ENCODE results near the gene ZNF267.
"Not testable (repeated sequence)": the region's sequence is repeated elsewhere in the genome, so short reads cannot be mapped to it uniquely, and the experiment has no call there.

The ZNF267 gene

DNA sequence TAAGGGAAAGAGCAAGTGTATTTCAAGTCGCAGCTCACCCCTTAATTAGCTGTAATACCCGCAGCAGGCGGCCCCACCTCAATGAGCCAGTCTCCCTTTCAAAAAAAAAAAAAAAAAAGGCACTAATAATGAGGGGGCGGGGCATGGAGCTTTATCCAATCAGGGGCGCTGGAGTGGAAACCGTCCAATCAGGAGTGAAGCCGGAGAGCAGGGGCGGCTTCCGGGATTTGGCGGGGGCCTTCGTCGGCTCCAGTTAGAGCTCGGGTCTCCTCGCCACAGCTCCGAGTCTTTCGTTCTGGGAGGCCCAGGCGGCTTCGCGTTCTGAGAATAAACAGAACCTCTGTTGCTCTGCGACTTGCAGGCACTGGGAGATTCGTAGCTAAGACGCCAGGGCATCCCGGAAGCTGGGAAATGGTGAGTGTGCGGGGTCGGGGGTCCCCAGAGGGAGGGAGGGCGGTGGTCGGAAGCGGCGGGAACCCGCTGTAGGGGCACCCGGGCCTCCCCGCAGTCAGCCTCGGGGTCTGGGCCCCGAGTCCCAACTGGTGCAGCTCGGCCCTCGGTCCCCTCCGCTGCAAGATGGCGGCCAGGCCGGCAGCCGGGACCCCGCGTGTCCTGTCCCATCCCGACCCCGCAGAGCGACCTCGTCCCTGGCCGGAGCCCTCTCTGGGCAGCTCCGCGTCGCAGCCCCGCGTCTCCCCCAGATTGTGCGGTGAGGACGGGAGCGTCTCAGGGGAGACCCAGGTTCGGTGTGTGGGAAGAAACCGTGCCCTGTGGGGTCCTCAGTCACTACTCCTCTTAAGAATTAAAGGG, at the start of gene ZNF267:
Gene ZNF267, plus strand, starts transcription at position 252 of the 810 bp plus-strand sequence. Its CDS starts 160 bp downstream, at position 412.
- DNase-seq = peak; percentile 72

DNA sequence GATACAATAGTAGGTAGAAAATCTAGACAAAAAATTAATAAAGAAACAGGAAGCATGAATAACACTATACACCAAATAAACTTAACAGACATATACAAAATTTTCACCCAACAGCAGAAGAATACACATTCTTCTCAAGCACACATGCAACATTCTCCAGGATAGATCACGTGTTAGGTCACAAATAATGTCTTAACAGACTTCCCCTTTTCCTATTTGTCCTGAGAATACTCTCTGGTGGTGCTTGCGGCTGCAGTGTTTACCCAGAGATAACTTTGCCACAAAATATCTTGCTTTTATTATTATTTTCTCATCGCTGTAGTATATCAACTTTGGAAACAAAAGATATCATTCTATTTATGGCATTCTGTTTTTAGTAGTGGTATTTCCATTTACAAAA, 40.6 kb upstream of the ZNF267 start:
- DNase-seq = no peak

DNA sequence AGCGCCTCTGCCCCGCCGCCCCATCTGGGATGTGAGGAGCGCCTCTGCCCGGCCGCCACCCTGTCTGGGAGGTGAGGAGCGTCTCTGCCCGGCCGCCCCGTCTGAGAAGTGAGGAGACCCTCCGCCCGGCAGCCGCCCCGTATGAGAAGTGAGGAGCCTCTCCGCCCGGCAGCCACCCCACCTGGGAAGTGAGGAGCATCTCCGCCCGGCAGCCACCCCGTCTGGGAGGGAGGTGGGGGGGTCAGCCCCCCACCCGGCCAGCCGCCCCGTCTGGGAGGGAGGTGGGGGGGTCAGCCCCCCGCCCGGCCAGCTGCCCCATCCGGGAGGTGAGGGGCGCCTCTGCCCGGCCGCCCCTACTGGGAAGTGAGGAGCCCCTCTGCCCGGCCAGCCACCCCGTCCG, 37.2 kb upstream of the ZNF267 start:
- not testable (repeated sequence) for DNase-seq

DNA sequence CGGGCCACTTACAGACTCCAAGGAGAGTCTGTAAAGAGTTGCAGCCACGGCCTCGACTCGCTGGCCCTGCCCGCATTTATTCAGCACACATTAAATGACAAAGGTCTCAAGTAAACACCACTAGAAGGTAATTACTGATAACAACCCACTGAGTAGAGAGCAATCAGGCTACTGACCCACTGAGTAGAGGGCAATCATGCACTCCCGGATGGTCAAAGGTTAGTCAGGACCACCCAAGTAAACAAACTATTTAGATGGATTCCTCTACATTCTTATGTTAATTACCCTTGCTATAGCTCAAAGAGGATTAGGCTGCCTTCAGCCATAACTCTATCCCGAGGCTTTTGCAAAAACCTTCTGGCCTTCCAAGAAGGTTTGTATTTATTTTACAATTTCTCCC, 30.7 kb upstream of the ZNF267 start:
- no peak for DNase-seq

DNA sequence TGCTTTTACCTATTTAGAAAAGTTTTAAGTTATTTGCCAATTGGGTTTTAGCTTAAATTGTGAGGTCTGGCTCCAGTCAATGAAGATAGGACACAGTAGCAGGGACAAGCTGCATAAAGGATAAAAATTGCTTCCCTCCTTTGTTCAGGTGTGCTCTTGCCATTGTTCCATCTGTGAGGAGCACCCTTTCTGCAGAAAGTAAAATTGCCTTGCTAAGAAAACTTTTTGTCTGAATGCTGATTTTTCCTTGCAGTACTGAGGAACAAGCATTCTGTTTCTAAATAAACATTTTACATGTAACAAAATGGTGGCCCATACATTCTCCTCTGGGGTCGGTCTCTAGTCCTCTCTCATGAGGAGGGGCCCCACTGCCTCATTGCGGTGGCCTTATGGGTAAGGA, 25.0 kb upstream of the ZNF267 start:
- DNase-seq = not testable (repeated sequence)

DNA sequence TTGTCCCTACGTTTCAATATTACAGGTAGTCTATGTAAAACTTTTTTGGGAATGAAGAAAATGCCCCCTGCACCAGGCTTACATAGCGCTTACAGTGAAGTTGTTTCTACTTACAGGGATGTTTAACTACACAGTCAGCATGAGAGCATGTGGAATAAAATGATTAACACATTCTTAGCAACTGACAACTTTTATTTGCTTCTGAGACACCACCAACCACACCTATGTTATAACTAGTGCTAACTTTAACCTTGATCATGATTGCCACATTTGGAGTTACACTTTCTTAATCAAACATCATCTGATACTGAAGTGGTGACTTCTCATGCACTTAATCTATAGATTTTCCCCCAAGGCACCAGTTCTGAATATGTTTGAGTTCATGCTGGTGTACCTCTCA, 20.3 kb upstream of the ZNF267 start:
- DNase-seq = no peak

DNA sequence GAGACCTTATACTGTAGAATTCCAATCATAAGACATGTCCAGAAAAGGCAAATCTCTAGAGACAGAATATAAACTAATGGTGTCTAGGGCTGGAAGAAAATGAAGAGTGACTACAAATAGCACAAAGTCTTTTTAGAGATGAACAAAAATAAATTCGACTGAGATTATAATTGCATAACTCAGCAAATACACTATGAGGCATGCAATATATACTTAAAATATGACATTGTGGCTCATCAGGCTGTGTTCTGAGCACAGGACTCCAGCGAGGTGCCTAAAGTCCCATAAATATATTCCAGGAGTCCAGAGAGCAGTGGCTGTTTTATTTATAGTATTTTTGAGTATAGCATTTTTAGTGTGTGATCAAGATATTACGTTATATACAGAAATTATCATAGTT, 13.1 kb upstream of the ZNF267 start:
- DNase-seq = no peak

DNA sequence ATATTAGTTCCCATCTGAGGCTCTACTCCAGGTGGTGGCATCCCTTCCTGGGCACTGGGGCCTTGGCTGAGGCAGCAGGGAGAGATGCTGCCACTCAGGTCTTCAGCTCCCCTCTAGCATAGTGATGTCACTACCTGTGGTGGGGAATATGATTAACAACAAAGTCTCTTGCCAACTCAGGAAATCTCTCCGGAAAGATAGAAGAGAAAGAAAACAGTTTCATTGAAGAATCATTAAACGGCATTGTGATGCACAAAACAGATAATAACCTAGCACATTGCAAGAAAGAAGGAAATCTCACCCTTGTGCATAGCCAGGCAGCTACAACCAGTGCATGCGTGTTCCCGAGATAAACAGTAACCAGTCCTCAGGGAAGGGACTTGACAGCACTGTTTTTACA, 12.2 kb upstream of the ZNF267 start:
- DNase-seq = no peak

DNA sequence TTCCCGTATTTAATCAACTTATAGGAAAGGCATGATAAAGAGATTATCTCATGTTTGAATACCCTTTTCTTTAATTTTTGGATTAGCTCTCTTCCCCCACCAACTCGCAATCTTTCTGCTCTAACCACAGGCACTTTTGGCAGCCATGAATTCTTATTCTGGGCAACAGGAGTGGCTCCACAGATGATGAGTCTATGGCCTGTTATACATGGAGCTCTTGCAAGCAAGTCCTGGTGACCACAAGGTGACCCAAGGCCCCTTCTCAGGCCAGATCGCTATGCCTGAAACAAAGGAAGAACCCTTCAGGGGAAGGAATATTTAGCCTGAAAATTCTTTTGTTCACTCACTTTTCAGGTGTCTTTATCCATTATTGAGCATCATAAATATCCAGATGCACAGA, 10.8 kb upstream of the ZNF267 start:
- no peak for DNase-seq

DNA sequence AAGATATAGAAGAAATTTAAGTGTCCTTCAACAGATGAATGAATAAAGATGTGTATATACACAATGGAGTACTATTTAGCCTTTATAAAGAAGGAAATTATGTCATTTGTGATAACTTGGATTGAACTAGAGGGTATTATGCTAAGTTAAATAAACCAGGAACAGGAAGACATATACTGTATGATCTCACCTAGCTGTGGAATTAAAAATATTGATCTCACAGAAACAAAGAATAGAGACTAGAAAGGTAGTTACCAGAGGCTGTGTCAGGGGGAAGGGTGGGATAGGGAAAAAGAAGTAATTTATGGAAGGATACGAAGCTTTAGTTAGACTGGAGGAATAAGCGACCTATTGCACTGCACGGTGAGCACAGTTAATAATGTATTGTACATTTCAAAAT, 5.4 kb upstream of the ZNF267 start:
- no peak for DNase-seq

DNA sequence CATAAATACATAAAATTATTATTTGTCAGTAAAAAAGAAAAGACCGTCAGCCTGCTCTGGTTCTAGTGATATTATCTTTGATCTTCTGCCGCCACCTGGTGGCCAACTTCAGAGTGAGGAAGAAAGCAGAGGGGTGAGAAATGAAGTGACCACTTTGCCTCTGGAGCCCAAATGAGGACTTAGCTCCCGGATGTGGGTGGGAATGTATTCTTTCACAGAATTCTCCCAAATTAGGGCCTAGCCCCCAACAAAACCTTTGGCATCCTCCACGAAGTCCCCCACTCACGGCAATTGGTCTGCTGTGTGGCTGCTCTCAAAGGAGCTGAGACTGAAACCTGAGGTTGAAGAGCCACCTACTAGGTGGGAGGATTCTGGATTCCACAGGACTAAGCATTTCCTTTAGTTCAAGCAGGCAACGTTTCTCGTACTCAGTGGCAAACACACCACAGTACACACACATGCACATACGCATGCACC, 4.9 kb upstream of the ZNF267 start:
- peak; percentile 10 for DNase-seq

DNA sequence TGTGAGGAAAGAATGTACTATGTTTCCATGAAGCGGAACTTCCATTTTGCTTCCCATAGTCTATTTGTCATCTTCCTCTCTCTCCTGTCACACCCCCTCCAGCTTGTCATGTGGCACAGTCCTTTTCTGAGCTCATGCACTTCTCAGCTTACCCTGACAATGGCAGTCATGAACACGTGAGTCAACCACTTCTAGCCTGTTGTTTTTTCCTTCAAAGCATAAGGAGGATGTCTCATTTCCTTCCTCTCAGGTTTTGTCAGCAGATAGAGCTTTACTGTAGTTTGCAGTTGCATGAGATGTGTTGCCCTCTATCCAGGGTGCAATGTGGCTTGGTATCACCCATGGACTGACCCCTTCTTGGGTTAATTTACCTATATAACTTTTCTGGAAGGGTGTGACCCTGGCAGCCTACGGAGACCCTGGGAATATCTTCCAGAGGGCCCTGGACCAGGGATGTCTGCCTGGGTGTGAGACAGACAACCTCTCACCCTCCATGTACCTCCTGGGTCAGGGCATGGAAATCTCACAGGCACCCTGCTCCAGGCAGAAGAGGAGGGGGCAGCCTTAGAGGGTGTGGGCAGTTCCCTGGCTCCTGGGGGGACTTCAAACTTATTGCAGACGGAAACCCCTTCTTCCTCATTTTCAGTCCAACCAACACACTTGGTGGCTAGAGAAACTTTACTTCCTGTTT, 4.0 kb upstream of the ZNF267 start:
- DNase-seq = no peak

DNA sequence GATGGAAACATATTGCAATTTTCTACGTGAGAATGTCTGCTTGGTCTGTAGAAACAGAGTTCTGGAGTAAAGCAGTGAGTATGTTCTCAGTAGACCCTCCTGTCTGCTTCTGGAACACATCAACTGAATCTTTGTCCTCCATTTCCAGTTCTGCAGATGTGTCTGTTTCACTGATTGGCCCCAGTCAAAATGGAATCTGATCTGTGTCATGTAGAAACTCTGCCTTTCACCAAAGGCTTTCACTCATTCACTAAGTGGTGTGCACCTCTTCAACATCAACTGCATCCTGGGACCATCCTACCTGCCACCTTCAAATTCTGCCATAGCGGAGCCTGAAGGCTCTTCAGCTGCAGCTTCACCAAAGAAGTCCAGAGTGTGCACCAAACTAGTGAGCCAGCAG, 2.8 kb upstream of the ZNF267 start:
- no peak for DNase-seq

DNA sequence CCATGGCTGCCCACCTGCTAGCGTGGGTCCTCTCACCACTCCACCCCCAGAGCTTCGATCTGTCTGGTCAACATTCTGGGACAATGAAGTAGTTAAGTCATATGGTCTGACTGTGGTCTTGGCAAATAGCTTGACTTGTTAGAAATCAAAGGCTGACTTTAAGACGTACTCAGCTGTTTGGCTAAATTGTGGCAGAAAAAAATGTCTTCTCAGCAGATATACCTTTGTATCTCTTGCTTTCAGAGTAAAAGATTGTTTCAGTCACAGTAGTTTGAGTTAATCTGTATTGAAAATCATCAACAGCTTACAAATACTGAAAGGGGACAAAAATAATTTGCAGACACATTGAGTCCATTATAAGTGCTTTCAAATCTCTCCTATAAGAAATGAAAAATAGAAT, 2.1 kb upstream of the ZNF267 start:
- DNase-seq = no peak

DNA sequence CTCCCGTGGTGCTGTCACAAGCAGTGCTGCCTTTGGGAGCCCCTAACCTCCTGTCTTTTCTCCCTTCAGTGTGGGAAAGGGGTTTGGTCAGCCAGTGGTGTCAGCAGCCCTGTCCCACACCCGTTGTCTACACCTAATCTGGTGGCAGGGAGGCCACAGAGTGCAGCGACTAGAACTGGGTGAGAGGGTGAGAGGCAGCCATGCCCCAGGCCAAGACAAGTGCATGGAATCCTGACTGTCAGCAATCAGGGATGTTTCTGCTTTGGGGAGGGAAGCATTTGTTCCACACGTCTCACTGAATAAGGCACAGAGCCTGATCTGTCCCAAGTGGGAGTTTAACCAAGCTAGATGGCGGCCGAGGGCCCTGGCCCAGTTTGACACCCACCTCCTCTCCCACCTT, 1.4 kb upstream of the ZNF267 start:
- no peak for DNase-seq

DNA sequence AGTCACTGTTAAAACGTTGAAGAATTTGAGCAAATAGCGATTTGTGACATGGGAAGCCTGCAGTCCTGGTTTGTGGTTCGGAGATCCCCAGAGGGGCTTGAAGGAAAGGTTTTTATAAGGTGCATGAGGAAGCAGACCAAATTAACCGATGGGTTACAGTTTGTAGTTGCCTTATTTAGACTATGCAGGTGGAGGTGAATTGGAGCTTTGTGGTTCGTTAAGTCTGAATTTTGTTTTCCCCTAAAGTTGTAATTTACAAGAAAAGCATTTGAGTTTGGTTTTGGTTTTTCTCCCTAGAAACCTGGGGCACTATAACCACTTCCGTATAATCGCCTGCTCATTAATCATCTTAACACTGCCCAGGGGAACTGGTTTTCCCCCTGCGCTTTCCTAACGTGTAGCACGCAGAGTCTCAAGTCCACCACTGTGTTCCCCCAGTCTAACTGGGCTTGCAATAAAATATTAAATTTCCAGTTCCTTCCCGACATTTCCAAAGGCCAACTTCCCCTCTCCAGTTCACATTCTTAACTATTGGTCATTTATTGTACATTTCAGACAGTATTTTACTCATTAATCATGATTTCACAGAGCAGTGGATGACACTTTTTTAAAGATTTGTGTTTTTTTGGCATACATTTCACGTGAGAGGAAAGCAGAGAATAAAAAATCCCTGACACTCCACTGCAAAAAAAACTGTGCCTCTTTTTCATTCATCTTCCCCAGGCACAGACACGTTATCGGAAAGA, 932 bp downstream of the ZNF267 start:
- no peak for DNase-seq

DNA sequence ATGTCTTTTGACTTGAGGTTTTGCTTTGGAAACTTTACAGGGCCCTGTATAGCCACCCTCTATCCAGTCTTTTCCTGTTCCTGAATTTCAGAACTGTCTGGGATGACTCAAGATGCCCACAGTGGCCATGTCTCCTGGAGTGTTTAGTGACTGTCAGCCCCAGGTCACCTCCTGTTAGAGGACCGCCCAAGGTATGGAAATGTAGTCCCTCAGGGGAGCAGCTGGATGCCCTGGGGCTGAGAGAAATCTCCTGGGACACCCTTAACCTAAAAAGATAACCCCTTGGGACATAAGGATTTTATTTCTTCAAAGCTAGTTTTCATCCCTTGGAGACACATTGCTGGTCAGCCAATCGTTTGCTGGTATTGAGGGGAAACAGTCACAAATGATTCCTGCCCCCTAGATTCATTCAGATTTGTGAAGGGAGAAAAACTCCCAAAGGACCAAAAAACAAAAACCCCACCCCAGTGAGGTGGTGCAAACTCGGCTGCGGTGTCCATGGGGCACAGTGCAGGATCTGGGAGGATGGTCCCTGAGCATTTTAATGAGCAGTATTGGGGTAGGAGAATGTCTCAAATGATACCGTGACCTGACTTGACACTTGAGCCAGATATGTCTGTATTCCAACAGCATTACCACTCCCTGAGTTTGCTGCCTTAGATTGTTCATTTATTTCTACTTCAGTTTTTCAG, 1.7 kb downstream of the ZNF267 start:
- no peak for DNase-seq

DNA sequence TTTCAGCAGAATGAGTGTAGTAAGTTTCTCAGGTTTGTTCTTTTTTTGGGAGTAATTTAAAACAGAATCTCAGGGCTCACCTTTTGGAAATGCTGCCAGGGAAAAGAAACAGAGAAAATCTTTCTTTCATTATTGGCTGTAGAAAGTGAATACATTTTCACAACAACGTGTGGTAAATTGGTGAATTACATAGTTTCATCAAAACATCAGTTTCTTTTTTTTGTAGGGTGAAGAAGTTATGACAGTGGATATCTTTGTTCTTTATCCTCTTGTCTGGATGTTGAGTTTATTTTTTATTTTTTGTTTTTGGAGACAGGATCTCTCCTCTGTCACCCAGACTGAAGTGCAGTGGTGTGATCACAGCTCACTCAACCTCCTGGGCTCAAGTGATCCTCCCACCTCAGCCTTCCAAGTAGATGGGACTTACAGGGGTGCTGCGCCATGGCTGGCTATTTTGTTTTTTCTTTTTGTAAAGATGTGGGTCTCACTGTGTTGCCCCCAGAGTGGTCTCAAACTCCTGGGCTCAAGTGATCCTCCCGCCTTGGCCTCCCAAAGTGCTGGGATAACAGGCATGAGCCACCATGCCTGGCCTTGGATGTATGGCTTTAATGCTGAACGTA, 2.4 kb downstream of the ZNF267 start:
- no peak for DNase-seq

DNA sequence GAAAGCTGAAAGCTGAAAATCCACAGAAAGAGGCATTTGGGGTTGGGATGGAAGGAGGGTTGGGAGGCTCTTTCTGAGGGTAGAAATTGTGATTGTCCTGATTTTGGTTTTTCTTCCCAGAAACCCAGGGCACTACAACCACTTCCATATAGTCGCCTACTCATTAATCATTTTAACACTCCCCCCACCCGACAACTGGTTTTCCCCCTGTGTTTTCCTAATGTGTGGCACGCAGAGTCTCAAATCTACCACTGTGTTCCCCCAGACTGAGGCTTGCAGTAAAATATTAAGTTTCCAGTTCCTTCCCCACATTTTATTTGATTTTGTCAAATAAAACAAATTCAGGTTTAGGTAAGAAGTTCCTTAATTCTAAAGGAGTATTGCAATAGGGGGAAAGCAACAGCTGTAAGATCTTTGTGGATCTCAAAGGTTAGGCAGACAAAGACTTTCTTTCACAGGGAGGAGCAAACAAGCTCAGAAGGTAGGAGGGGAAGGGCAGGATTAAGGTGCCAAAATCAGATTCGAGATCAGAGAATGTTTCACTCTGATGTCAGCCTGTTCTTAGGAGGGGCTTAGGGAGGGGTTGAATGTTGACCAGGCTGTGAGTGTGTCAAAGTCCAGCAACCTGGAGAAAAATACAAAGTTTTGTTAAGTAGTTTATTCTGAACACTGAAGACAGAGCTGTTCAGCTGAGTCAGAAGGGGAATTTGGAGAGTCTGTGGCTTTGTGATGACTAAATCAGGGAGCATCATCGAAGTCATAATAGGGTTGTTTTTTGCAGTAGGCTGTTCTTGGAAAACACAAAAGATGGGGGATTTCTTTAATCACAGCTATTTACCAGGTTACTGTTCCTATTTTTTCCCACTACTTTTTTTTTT, 3.6 kb downstream of the ZNF267 start:
- DNase-seq = no peak

DNA sequence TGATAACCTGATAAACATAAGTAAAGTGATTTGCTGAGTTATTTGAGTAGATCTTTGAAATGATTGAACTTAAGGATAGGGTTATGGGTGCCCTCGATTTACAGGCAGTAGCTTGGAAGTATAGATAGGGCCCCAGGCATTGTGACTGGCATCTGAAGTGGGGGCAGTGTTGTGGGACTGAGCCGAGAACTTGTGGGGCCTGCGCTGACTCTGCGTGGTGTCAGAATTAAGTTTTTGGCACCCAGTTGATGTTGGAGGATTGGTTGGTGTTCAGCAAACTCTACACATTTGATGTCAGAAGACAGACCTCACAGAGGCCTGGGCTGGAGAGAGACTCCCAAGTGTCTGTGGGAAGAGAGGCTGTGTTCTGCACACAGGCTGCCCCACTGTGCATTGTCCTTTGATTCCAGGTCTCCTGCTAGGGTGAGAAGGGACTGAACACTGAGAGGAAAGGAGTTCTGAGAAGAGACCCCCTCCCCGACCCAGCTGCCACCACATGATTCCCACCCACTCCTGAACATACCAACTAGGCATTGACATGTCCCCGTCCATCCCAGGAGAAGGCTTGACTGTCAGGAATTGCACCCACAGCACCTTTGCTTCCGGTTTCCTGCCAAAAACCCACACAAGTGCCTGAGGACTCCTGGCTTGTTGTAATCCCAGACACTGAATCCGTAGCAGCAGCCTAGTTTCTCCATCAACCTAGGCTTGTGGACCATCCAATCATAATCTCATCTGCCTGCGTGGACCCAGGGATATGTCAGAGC, 4.5 kb downstream of the ZNF267 start:
- DNase-seq = no peak

DNA sequence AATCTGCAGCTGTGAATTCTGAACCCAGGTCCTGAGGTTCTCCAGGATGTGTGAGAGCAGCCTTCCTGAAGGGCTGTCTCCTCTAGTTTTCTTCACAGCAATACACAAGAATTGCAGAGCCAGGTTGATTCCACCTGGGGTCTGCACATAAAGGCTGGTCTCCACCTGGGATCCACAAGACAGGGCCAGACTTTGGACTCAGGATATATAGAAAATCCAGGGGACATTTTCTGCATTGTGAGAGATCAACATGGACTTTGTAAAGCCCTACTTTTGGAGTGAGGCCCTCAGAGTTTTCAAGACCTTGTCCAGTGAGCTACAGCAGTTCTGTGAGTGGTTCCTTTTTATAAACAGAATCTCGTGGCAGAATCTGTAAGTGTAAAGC, 6.3 kb downstream of the ZNF267 start:
- DNase-seq = no peak

Data from NCI-H1417 treated with DMSO at 0.1 percent for 48 hours (cell line).